Upper lobe of right lung (tissue), 1 donor: ENCODE results near the gene UTP15. TPM values are rescaled to one million over a fixed set of nuclear protein-coding genes. Genes with fewer than 3 reads are reported as not detected.
A peak's percentile ranks its signal among the peaks of the same experiment; 100 is the strongest.

Experiments
- ATAC-seq: fragments of 200-7000 bp; cut with Tn5 transposase; one replicate; pipeline ENCODE4 v1.9.1; 2020; ENCODE audit warnings: mild to moderate bottlenecking, moderate library complexity
- DNase-seq: peaks from one replicate; pipeline ENCODE4 v3.0.0-alpha.2; 2020
- H3K27ac ChIP-seq: fragments of 200-600 bp; one replicate; pipeline ENCODE4 v1.8.0; 2022
- H3K27me3 ChIP-seq: fragments of 200-600 bp; one replicate; pipeline ENCODE4 v1.8.0; 2022; ENCODE audit warnings: mild to moderate bottlenecking
- H3K36me3 ChIP-seq: fragments of 200-600 bp; one replicate; pipeline ENCODE4 v1.8.0; 2022
- H3K4me1 ChIP-seq: fragments of 200-600 bp; one replicate; pipeline ENCODE4 v1.8.0; 2022
- H3K4me3 ChIP-seq: fragments of 200-600 bp; one replicate; pipeline ENCODE4 v1.8.0; 2022; ENCODE audit warnings: mild to moderate bottlenecking
- H3K9me3 ChIP-seq: fragments of 200-600 bp; one replicate; pipeline ENCODE4 v1.8.0; 2022
- intact Hi-C: fragments of 100-400 bp; cut with DNase I; formaldehyde crosslinking; loops from one replicate; pipeline ENCODE4 v1.11.0; 2022
- total RNA-seq: library from RNA; stranded (reverse); fragmentation: NEBNext Ultra II Directional; extraction: Animal tissue kit (Norgen Biotek cat#: 25700); gene quantifications from one replicate; pipeline ENCODE4 v1.2.1, GENCODE V29; 2021
- TF ChIP-seq, protein P1 (sequence below): fragments of 200-600 bp; IDR thresholded peaks from one replicate; pipeline ENCODE4 v1.8.0; 2022; ENCODE audit warnings: antibody characterized with exemption
- donor health status: DM: no; HTN: yes; CAD: no; lungs with severe emphysema.

The UTP15 gene
- total RNA-seq, 1 donor from 2014 or later, result 20.1 TPM

DNA sequence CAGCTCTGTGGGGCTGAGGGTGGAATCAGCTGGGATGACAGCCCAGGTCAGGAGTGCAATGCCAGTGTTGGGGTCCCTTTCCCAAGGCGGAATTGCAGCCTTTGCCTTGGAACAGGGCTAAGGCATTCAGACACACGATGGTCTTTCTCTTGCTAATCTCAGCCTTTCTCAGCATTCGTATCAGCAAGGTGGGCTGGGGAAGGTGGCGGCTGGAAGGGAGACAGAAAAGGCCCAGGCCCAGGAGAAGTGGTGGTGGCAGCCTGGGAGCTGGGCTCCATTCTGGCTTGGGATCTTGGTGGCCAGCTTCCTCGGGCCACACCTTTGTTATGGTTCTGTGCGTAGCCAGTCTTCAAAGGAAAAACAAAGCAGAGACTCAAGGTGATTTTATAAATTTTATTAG, 59.3 kb downstream of the UTP15 start:
- no peak overlapping the region for H3K27ac ChIP-seq
- no peak for ATAC-seq
- H3K4me1 ChIP-seq, result peaks cover 7% of the 10 kb centered on the region
- H3K9me3 ChIP-seq, result no peaks in the 10 kb centered on the region
- H3K36me3 ChIP-seq, result no peaks in the 10 kb centered on the region
- TF ChIP-seq, protein P1, sequence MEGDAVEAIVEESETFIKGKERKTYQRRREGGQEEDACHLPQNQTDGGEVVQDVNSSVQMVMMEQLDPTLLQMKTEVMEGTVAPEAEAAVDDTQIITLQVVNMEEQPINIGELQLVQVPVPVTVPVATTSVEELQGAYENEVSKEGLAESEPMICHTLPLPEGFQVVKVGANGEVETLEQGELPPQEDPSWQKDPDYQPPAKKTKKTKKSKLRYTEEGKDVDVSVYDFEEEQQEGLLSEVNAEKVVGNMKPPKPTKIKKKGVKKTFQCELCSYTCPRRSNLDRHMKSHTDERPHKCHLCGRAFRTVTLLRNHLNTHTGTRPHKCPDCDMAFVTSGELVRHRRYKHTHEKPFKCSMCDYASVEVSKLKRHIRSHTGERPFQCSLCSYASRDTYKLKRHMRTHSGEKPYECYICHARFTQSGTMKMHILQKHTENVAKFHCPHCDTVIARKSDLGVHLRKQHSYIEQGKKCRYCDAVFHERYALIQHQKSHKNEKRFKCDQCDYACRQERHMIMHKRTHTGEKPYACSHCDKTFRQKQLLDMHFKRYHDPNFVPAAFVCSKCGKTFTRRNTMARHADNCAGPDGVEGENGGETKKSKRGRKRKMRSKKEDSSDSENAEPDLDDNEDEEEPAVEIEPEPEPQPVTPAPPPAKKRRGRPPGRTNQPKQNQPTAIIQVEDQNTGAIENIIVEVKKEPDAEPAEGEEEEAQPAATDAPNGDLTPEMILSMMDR, result no peak
- intact Hi-C loops, result no loop called here
- no peak overlapping the region for H3K4me3 ChIP-seq
- no peak for DNase-seq
- H3K27me3 ChIP-seq, result no peaks in the 10 kb centered on the region

DNA sequence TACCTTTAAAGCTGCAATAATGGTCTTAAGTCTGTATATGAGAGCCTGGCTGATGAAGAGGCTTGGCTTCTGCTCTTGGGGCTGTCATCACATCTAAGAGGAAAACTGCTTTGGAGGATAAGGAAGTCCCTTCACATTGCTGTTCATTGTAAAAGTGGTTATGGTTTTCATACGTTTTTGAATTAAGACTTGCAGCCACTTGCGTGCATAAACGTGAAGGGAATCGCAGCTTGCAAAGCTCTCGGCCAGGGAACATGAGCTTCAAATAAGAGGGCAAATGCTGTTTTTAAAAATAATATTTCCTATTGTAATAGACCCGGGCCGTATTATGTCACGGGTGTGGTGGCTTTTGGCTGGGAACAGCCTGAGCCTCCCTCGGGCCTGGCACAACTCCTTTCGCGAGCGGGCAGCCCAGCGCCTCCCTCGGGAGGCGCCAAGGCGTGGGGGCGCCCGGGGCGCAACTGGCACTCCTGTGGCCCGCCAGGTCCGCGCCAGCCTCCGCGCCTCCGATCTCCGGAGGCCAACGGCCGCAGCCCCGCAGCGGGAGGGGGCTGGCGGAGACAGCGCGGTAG, 59.9 kb downstream of the UTP15 start:
- ATAC-seq, result peak; percentile 72
- H3K27ac ChIP-seq, result peak overlapping the region; percentile 65
- no peaks in the 10 kb centered on the region for H3K9me3 ChIP-seq
- no peaks in the 10 kb centered on the region for H3K27me3 ChIP-seq
- intact Hi-C loops, result no loop called here
- TF ChIP-seq, protein P1, result no peak
- H3K36me3 ChIP-seq, result no peaks in the 10 kb centered on the region
- peak overlapping the region; percentile 72 for H3K4me3 ChIP-seq
- no peak for DNase-seq
- peaks cover 7% of the 10 kb centered on the region for H3K4me1 ChIP-seq

DNA sequence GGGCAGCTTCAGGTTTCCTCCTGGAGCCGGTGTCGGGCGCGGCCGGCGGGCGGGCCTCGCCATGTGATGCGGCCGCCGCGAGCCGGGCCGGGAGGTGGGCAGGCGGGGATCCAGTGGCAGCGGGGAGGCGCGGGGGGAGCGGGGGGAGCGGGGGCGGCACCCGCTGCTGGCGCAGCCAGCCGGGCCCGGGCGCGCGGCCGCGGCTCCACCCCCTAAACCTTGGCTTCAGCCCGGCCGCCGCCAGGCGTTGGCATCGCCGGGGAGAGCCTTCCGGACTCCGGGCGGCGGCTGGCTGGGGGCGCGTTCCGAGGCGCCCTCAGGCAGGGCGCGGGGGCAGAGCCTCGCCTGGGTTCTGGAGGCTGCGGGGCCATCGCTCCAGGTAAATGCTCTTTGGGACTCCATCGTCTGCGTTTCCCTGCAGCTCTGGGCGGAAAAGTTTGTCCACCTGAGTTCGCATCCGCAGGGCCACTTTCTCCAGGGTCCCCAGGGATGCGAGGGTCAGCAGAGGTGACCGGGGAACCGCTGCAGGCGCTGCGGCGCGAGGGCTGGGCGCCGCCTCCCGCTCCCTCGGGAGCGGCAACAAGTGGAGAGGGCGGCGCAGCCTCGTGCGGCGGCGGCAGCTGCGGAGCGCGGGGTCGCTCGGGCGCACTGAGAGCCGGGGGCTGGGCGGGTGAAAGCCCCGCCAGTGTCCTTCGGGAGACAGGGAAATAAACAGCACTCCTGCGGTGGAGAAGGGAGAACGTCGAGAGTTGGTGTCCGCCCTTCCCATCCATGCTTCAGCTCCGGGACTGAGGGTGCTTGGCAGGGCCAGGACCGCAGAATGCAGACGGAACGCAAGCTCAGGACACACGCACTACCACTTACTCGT, 60.6 kb downstream of the UTP15 start, which contains the start of gene ARHGEF28:
TSS of gene ARHGEF28 (plus strand) at position 253 of the 868 bp plus-strand sequence. CDS start 58,656 bp downstream, outside the sequence.
- no peaks in the 10 kb centered on the region for H3K27me3 ChIP-seq
- TF ChIP-seq, protein P1, result no peak
- H3K36me3 ChIP-seq, result no peaks in the 10 kb centered on the region
- peak within 1 kb of the TSS; percentile 65 for H3K27ac ChIP-seq
- peaks cover 7% of the 10 kb centered on the region for H3K4me1 ChIP-seq
- no peaks in the 10 kb centered on the region for H3K9me3 ChIP-seq
- peak within 1 kb of the TSS; percentile 72 for H3K4me3 ChIP-seq
- ATAC-seq (peak; percentile 98), DNase-seq (peak; percentile 91)
- intact Hi-C loops, result no loop called here

GRCh38 chr5:73626814-73627313, 61.3 kb downstream of the UTP15 start:
- intact Hi-C loops, result no loop called here

GRCh38 chr5:73629456-73629855, 63.9 kb downstream of the UTP15 start:
- Histone ChIP-seq H3K9me3 (no peaks in the 10 kb centered on the region), H3K27me3 (no peaks in the 10 kb centered on the region), H3K4me1 (peaks cover 7% of the 10 kb centered on the region), H3K36me3 (no peaks in the 10 kb centered on the region), H3K27ac (no peak overlapping the region), H3K4me3 (no peak overlapping the region)
- intact Hi-C loops, result no loop called here
- DNase-seq, result no peak
- no peak for ATAC-seq
- TF ChIP-seq, protein P1, result no peak

More at GRCh38 chr5:73626814-73627313, 61.3 kb downstream of the UTP15 start:
- peaks cover 7% of the 10 kb centered on the region for H3K4me1 ChIP-seq
- peak overlapping the region; percentile 59 for H3K27ac ChIP-seq
- H3K27me3 ChIP-seq, result no peaks in the 10 kb centered on the region
- H3K4me3 ChIP-seq, result peak overlapping the region; percentile 72
- ATAC-seq (no peak), DNase-seq (no peak)
- TF ChIP-seq, protein P1, result no peak
- H3K36me3 ChIP-seq, result no peaks in the 10 kb centered on the region
- no peaks in the 10 kb centered on the region for H3K9me3 ChIP-seq
